HG03139 (cell line): ENCODE results near the gene ZNF219.
A peak's percentile ranks its signal among the peaks of the same experiment; 100 is the strongest.

ENCODE experiments used
- ATAC-seq: cut with Tn5 transposase; IDR thresholded peaks from one replicate; pipeline ENCODE4 v1.9.1; 2021; ENCODE audit not compliant: unreplicated experiment

Gene ZNF219

DNA sequence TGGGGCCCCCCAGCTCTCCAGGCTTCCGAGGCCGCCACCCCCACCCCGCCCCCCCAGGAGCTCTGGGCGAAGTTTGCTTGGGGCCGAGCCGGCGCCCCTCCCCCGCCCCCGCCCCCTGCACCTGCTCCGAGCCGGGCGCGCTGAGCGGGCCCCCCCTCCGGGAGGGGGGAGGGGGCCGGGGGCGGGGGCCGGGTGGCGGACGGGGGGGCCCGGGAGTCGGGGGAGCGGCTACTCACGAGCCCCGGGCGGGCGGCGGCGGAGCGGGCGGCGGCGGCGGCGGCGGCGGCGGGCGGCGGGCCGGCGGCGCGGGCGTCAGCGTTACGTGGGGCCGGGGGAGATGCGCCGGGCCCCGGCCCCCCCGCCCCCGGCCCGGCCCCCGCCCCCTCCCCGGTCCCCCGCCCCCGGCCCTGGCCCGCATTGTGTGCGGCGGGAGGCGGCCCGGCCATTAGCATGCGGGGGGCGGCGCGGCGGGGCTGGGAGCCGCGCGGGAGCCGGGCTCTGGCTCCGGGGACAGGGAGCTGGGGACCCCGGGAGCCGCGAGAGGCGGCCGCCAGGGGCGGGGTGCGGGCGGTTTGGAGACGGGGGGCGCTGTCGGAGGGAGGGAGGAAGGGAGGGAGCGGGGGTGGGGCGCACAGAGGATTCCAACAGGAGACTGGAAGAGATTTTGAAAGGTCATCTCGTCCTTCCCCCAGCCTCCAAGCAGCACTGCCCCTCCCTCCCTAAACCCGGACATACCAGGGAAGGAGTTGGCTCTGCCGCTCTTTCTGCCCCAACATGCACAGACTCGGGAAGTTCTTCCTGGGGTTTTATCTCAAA lies at the start of gene ZNF219:
ZNF219 (minus strand) TSS at position 580 of the 816 bp plus-strand sequence. CDS start 5,064 bp downstream, outside the sequence.
- no peak for ATAC-seq

DNA sequence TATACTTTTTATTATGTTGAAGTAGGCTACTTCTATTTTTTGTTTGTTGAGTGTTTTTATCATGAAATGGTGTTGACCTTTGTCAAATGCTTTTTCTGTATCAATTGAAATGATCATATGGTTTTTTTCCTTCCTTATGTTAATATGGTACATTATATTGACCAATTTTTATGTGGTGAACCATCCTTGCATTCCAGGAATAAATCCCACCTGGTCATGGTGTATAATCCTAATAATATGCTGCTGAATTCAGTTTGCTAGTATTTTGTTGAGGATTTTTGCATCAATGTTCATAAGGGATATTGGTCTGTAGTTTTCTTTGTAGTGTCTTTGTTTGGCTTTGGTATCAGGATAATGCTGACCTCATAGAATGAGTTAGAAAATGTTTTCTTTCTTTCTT lies 47.0 kb upstream of the ZNF219 start:
- ATAC-seq: no peak

DNA sequence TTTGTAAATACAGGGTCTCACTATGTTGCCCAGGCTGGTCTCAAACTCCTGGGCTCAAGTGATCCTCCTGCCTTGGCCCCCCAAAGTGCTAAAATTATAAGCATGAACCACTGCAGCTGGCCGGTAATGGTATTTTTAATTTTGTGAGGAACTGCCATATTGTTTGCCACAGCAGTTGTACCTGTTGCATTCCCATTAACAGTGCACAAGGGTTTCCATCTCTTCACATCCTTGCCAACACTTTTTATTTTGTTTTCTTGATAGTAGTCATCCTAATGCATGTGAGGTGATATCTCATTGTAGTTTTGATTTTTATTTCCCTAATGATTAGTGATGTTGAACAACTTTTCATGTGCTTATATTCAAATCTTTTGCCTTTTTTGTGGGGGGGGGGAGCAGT lies 43.9 kb upstream of the ZNF219 start:
- ATAC-seq: no peak

DNA sequence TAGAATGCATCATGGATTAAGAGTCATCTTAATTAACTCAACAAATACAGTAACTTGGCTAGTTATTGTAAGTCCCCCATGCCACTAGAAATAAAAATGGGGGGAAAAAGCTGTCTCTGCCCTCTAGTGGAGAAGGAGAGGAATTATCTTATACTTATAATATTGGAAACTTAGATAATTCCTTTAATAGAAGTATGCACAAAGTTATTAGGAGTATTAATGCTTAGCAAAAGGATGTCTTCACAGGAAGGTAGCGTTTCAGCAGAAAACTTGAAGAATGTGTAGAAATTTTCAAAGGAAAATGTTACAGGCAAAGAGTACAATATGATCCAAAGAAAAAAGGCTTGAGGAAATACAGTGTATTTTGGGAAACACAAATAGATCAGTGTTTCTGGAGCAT lies 37.6 kb upstream of the ZNF219 start:
- ATAC-seq: no peak

DNA sequence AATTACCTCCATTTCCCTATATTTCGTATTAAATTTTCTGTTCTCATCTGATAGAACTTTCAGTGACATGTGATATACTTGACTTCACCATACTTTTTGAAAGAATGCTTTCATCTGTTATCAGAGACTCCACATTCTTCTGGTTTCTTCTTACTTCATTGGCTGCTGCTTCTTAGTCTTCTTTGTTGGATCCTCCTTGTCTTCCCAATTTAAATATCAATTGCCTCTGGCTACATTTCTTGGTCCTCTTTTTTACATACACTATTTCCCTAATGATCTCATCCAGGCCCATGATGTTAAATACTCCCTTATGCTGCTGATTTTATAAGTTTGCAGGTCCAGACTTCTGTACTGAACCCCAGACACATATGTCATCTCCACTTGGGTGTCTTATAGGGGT lies 35.4 kb upstream of the ZNF219 start:
- no peak for ATAC-seq

DNA sequence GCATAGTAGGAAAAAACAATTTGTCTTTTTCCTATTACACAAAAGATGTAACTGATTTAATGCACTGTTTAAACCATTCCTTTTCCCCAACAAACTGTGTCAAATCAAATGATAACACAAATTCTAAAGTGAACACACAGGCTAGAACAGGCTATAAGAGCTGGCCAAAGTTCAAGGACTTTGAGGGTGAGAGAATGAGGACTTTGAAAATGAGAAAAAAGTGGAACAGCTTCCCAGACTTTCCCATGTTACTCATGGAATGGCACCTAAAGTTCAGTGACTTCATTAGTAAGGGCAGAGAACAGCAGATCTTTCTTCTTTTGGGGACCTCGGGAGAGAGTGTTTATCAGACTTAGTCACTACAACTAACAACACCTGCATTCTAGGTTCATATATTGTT lies 25.0 kb upstream of the ZNF219 start:
- no peak for ATAC-seq

DNA sequence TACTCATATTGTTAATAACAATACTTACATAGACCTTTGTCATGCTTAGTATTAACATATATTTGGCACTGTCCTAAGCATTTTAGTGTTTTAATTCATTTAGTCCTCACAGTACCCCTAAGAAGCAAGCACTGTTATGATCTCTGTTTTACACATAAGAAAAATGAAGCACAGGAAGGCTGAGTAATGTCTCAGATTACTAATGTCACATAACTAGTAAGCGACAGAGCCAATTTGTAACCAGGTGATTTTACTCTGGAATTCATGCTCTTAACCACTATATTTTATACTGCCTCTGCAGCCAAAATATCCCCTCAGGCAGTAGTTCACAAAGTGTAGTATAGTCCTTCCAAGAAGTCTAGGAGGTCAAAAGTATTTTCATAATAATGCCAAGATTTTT lies 22.7 kb upstream of the ZNF219 start:
- no peak for ATAC-seq

DNA sequence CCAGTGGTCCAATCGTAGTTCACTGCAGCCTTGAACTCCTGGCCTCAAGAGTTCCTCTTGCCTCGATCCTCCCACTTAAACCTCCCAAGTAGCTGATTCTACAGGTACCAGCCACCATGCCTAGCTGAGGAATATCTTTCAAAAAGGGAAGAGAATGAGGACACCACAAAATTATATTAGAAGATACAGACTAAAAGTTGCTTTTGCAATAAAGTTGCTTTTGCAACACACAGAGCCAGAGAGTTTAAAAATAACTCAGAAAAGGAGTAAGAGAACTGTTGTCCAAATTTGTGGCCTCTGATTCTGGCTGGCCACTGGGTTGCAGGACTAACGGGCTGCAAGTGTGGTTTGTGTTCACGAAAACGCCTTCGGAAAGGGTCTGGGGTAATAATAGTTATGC lies 22.2 kb upstream of the ZNF219 start:
- no peak for ATAC-seq

DNA sequence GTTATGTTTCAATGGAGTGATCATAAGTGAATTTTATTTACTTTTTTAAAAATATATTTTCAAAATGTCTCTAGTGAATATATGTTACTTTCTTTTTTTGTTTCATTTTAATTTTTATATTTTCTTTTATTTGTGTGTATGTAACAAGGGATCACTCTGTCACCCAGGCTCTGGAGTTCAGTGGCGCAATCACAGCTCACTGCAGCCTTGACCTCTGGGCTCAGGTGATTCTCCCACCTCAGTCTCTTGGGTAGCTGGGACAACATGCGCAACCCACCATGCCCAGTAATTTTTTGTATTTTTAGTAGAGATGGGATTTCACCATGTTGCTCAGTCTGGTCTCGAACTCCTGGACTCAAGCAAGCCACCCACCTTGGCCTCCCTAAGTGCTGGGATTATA lies 20.5 kb upstream of the ZNF219 start:
- no peak for ATAC-seq

DNA sequence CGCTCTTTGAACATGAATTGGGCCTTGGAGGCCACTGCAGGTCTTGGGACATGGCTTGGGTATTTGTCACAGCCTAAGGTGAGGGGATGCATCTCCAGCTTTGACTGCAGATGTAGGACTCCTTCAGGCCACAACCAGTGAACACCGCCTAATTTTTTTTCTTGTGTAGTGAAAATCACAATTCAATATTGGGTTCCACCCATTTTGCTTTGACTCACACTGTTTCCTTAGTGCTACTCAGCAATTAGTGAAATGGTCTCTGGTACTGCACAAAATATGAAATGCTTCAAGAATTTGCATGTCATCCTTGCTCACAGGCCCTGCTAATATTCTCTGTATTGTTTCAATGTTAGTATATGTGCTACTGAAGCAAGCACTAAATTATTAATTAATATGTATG lies 14.9 kb upstream of the ZNF219 start:
- ATAC-seq: no peak

DNA sequence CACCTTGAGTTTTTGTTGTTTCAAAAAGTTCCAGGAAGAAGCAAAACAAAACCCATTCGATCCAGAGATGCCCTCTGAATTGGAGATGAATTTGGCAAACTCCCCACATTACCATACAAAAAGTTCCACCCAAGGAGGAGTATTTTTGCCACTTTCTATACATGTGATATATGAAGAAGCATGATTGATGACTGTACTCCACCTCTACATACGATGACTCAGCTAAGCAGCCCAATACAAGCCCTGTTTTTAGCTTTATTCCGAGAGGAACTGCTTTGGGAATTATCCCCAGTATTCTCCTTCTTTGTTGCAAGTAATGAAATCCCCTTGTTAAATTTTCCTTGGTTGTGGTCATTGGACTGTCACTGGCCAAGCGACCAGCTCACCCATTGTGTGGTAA lies 13.8 kb upstream of the ZNF219 start:
- no peak for ATAC-seq

DNA sequence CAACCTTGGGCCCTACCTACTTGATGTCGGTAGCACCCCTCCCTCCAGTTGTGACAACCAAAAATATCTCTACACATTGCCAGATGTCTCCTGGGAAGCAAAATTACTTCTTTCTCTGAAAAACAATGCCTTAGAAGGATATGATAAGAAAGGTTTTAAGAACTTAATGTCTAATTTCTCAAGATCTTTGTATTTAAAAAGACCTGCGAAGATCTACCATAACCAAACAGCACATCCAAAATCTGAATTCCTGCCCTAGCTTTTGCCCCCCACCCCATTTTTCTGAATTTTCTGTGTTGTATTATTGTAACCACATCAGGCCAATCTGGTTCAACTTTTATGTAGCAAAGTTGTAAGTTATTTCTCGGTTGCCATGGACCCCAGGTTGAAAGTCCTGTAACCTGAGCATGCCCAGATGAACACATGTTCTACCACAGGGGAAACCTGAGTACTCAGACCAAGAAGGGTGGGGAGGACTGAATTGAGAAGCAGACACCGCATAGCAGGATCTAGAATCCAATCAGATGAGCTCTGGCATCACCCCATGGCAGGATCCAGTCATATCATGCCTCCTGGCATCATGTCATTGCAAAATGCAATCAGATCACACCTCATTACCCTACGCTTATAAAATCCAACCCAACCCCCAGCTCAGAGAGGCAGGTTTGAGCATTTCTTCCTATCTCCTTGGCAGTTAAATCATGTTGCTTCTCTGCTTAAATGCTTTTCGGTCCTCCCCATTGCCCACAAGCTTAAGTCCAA lies 11.1 kb upstream of the ZNF219 start:
- no peak for ATAC-seq

DNA sequence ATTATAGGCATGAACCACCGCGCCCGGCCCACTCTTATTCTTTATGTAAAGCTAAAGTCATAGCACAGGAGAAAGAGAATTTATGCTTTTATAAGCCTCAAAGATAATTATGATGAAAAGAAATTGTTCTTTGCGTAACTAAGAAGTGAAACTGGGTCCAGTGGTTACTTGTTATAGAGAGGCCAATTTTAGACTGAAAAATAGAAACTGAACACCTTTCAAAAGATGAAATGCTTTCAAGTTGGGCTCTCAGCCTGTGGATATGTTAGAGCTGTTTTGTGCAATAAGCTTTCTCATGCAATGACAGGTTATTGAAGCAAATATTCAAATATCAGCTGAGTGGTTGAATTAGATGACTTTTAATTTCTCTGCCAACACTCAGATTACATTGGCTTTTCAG lies 10.3 kb upstream of the ZNF219 start:
- ATAC-seq: no peak

DNA sequence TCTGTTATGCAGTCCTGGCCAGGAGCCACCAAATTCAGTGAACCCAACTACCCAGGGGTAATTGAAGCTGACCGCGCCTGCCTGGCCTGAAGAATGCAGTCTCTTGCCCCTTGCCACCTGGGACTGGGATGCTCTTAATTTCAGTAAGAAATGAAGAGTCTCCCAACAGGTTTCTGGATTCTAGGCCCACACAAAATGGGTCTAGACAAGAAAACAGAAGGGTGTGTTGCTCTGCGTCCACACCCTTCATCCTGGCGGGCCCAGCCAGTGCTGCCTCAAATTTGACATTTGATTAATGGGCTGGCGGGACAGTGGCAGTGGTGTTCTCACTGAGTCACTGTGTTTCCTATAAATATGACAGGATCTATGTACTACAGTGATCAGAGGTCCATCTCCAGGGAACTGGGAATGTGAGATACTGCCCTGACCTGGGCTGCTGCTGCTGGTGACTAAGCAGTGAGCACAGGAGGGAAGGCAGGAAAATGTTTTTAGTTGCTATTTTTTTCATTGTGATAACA lies 8.9 kb upstream of the ZNF219 start:
- ATAC-seq: no peak

DNA sequence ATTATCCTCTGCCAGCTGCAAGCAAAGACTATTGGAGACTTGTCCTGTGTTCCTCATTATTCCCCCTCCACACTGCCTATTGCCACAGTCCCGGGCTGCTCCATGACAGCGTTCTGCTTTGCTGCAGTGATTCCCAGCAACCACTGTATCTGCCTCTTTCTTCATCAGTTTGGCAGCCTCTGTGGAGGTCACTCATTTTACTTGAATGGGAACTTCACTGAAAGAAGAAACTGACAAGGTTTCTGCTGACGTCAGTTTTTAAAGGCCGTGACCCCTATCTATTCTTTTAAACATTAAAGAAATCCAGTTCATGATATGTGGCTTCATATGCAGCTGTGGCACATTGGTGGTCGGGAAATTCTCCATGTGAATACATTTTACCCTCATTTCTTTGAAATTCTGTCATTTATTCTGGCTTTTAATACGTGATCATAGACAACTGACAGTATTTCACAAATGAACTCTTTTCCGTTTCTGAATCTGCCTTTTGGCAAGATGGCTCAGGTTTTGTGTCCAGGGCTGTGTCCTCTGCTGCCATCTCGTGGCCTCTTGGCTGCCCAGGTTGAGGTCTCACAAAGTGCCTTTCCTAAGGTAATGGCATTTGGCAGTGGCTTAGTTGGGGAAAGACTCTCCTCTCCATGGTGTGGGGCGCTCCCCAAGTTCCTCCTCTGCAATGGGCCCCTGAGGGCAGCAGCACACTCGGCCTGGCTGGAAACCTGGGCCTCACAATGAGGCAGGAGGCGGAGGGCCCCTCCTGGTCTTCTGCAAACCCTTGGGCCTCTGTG lies 8.2 kb upstream of the ZNF219 start:
- no peak for ATAC-seq

DNA sequence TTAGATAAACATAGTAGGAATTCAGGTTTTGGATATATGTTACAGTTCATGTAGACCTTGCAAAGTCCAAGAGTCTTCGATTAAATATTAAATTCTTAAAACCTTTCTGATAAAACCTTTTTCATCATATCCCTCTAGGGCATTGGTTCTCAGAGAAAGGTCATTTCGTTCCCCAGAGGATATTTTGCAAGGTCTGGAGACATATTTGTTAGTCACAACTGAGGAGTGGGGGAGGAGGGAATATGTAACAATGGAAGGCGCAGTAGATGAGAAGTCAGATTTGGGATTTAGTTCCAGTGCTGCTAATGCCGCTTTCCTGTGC lies 7.7 kb upstream of the ZNF219 start:
- ATAC-seq: no peak

DNA sequence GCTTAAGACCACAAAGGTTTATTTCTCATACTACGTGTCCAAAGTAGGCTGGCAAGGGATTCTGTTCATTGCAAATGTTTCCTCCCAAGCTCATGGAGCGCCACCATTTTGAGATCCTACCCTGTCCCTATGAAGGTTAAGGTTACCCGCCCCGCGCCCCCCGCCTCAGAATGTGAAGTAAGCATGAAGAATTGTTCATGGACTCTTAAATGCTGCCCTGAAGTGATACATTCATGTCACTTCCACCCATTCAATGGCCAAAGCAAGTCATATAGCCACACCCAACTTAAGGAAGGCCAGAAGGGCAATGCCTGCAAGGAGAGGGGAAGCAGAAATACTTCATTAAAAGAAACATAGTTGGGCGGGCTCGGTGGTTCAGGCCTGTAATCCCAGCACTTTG lies 6.6 kb upstream of the ZNF219 start:
- ATAC-seq: no peak

DNA sequence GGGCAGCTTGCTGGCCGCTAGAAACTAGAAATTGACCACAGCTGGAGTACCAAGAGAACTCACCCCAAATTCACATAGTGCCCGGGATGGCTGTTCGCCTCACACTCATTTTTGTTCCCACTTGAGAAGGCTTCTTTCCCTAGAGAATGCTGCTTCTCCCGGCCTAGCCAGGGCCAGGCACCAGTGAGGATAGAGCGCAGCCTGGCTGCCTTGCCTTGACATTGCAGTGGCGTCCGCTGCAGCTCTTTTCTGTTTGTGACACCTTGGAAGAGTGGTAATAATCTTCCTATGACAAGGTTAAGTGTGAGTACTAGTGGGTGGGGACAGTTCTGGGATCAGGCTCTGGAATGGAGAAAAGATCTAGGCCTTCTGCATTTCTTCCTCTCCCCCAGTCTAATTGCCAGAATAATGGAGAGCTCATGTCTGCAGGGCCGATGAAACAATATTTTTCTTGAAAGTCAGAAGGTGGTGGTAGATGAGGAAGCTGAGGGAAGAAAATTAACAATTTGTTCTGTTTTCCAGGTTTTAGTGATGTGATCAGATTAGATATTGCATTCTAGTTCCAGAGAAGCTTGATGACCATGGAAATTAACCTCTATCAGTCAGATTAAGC lies 6.1 kb upstream of the ZNF219 start:
- ATAC-seq: peak; percentile 30

DNA sequence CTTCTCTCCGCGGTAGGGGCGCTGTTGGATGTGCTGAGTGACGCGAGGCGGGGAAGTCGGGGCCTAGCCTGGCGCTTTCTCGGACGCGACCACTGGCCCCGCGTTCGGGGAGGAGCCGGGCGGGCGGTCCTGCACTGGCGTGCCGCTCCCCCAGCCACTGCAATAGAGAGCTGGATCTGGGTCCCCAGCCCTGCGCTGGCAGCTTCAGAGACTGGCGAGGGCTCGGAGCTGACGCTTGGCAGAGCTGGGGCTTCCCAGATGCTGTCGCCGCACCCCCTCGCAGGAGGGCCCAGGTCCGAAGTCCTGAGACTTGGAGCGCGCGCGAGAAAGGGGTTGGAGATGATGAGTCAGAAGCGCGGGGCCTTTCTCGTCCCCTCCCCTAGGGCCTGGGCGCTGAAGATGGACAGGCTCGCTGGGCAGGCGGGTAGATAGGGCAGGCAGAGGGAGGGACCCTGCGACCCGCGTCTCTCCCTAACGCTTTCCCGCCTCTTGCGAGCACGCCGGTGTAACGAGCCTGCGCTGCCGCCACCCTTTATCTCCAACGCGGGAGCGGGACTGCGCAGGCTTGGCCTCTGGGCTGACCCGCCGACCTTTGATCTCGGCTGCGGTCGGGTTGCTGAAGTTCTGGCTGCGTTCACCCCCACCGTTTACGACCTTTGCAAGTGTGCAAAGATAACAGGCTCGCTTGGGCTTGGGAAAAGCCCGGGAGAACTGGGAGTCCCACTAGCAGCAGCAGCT lies 5.4 kb upstream of the ZNF219 start:
- ATAC-seq: peak; percentile 84

DNA sequence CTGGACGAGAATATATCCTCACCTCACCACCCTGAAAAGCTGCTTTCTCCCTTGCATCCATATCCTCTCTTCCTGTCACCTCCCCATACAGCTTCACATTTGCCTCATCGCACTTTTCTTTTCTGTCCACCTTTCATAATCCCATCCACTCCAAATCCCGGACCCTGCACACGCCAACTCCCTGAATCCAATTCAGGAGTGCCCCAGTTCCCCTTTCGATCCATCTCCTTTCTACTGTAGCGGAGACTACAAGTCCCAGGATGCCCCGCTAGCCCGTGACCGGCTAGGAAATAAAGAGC lies 4.9 kb upstream of the ZNF219 start:
- no peak for ATAC-seq
